ENCODE measurements around the gene RBMS3. TPM values are rescaled to one million over a fixed set of nuclear protein-coding genes. Genes with fewer than 3 reads are reported as not detected.

The RBMS3 gene
- total RNA-seq, 5 donors from 2014 or later (not counting 1 experiment from before 2014, with no cell fraction given) = 0.62 to 2.9 (median 1.4) TPM

DNA sequence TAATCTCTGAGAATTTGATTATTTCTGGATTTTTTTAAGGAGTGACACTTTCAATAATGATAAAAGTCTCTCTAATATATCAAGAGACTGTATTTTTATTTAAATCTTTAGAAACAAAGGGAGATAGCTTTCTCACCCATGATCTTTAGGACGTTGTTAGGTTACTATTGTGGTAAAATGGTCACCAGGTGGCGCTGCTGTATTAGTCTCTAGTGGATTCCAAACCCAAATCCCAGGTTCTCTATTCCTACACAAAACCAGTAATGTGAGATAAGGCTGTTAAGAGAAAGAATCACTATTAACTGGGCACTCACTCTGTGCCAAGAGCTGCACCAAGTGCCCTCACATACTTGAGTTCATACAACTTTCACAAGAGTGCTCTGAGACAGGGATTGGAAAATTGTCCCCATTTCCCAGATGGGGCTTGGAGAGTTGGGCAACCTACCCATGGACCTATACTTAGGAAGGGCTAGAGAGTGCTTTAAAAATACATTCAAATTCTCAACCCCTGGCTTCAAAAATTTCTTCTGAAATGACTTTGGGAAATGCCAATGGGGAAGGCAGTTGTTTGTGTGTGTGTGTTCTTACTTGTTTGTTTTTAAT lies 732.2 kb downstream of the RBMS3 start:
- peak in 28 of 35 experiments; percentile 4 to 64 (median 28) for DNase-seq
- Mint-ChIP-seq H3K4me3 (no peak overlapping the region), H3K36me3 (no peaks in the 10 kb centered on the region), H3K4me1 (no peaks in the 10 kb centered on the region), H3K27me3 (peaks cover 3 to 8% of the 10 kb centered on the region in 2 donors), H3K27ac (no peak overlapping the region), H3K9me3 (no peaks in the 10 kb centered on the region)
- Histone ChIP-seq H3K27me3 (replicated peaks in 1 of 2; ENCODE audit: control insufficient read depth in 2 of 2, extremely low read depth in 1 of 2, insufficient read depth in 2 of 2, low read length in 1 of 2) (no peaks in the 10 kb centered on the region), H3K9me3 (no peaks in the 10 kb centered on the region), H3K27ac (ENCODE audit: low read length) (no peak overlapping the region), H3K4me3 (ENCODE audit: control insufficient read depth in 1 of 2, extremely low read depth in 1 of 2, low read length in 1 of 2) (no peak overlapping the region), H3K4me1 (ENCODE audit: control insufficient read depth in 1 of 2, extremely low read depth in 1 of 2, insufficient read depth in 2 of 2, low read length in 2 of 2) (no peaks in the 10 kb centered on the region), H3K36me3 (ENCODE audit: control insufficient read depth in 2 of 2, extremely low read depth in 1 of 2, insufficient read depth in 1 of 2, low read length in 1 of 2) (no peaks in the 10 kb centered on the region)
- WGBS (ENCODE audit: insufficient coverage) = no CpG with 5 or more reads among the region's 2 CpGs
- CTCF ChIA-PET = interaction anchor here (0.5 to 1.6 kb wide), 9 partner anchors 11 to 1396 kb away, joined by 3 to 11 read pairs (median 3); no protein-coding TSS in a partner anchor
- ATAC-seq (replicated peaks in 1 of 4) = no peak
- POLR2A ChIA-PET = no interaction called here

DNA sequence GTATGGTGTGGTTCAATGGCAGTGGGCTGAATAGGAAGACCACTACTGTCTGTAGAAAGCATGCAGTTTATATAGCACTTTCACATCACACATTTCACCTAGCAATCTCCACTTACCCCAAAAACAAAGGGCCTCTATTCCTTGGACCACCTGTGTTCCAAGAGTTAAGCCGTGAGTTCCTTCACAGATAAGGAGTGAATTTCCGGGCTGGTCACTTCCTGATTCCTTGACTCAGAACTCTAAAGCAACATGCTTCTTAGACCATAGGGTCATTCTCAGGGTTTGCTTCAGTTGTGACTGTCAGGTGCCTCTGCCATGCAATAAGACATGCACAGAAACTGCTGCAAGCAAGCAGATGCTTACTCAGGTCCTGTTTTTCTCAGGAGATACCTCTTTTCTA lies 737.0 kb downstream of the RBMS3 start:
- no peaks in the 10 kb centered on the region for H3K36me3 Mint-ChIP-seq
- Histone ChIP-seq H3K36me3 (ENCODE audit: control insufficient read depth in 2 of 2, extremely low read depth in 1 of 2, insufficient read depth in 1 of 2, low read length in 1 of 2) (no peaks in the 10 kb centered on the region), H3K27ac (ENCODE audit: low read length) (no peak overlapping the region), H3K4me1 (ENCODE audit: control insufficient read depth in 1 of 2, extremely low read depth in 1 of 2, insufficient read depth in 2 of 2, low read length in 2 of 2) (no peaks in the 10 kb centered on the region), H3K4me3 (ENCODE audit: control insufficient read depth in 1 of 2, extremely low read depth in 1 of 2, low read length in 1 of 2) (no peak overlapping the region), H3K9me3 (no peaks in the 10 kb centered on the region), H3K27me3 (replicated peaks in 1 of 2; ENCODE audit: control insufficient read depth in 2 of 2, extremely low read depth in 1 of 2, insufficient read depth in 2 of 2, low read length in 1 of 2) (no peaks in the 10 kb centered on the region)
- no peak overlapping the region for H3K27ac Mint-ChIP-seq
- H3K4me1 Mint-ChIP-seq = no peaks in the 10 kb centered on the region
- WGBS (ENCODE audit: insufficient coverage) = 100% methylated on average over 2 of the region's 2 CpGs
- ChIA-PET CTCF (no interaction called here), POLR2A (no interaction called here)
- DNase-seq (no peak), ATAC-seq (replicated peaks in 1 of 4) (no peak)
- H3K27me3 Mint-ChIP-seq = peaks cover 19 to 20% of the 10 kb centered on the region in 2 donors
- no peak overlapping the region for H3K4me3 Mint-ChIP-seq
- H3K9me3 Mint-ChIP-seq = no peaks in the 10 kb centered on the region

- Mint-ChIP-seq H3K27me3 (peaks cover 21 to 25% of the 10 kb centered on the region in 2 donors), H3K36me3 (no peaks in the 10 kb centered on the region), H3K4me1 (no peaks in the 10 kb centered on the region), H3K4me3 (no peak overlapping the region), H3K27ac (no peak overlapping the region), H3K9me3 (no peaks in the 10 kb centered on the region)
- no peak overlapping the region for H3K4me3 ChIP-seq (ENCODE audit: control insufficient read depth in 1 of 2, extremely low read depth in 1 of 2, low read length in 1 of 2)
- ChIA-PET POLR2A (no interaction called here), CTCF (interaction anchor here in 1 of 2 donors (0.9 kb wide), 1 partner anchor 10 kb away, joined by 4 read pairs; no protein-coding TSS in a partner anchor)
- H3K4me1 ChIP-seq (ENCODE audit: control insufficient read depth in 1 of 2, extremely low read depth in 1 of 2, insufficient read depth in 2 of 2, low read length in 2 of 2) = no peaks in the 10 kb centered on the region
- no CpG with 5 or more reads among the region's 1 CpG for WGBS (ENCODE audit: insufficient coverage)
- ATAC-seq (replicated peaks in 1 of 4) (no peak), DNase-seq (no peak)
- no peak overlapping the region for H3K27ac ChIP-seq (ENCODE audit: low read length)
- H3K36me3 ChIP-seq (ENCODE audit: control insufficient read depth in 2 of 2, extremely low read depth in 1 of 2, insufficient read depth in 1 of 2, low read length in 1 of 2) = no peaks in the 10 kb centered on the region
- no peaks in the 10 kb centered on the region for H3K27me3 ChIP-seq (replicated peaks in 1 of 2; ENCODE audit: control insufficient read depth in 2 of 2, extremely low read depth in 1 of 2, insufficient read depth in 2 of 2, low read length in 1 of 2)
- no peaks in the 10 kb centered on the region for H3K9me3 ChIP-seq
Measured at GRCh38 chr3:30020380-30020779, 739.5 kb downstream of the RBMS3 start.

- H3K4me1 Mint-ChIP-seq = no peaks in the 10 kb centered on the region
- DNase-seq (no peak), ATAC-seq (replicated peaks in 1 of 4) (no peak)
- peaks cover 19 to 21% of the 10 kb centered on the region in 2 donors for H3K27me3 Mint-ChIP-seq
- H3K36me3 ChIP-seq (ENCODE audit: control insufficient read depth in 2 of 2, extremely low read depth in 1 of 2, insufficient read depth in 1 of 2, low read length in 1 of 2) = no peaks in the 10 kb centered on the region
- ChIA-PET CTCF (interaction anchor here in 1 of 2 donors (1.5 kb wide), 1 partner anchor 12 kb away, joined by 3 read pairs; no protein-coding TSS in a partner anchor), POLR2A (no interaction called here)
- no peaks in the 10 kb centered on the region for H3K9me3 ChIP-seq
- WGBS (ENCODE audit: insufficient coverage) = 51% methylated on average over 2 of the region's 4 CpGs
- no peak overlapping the region for H3K4me3 Mint-ChIP-seq
- H3K27ac Mint-ChIP-seq = no peak overlapping the region
- no peak overlapping the region for H3K4me3 ChIP-seq (ENCODE audit: control insufficient read depth in 1 of 2, extremely low read depth in 1 of 2, low read length in 1 of 2)
- no peak overlapping the region for H3K27ac ChIP-seq (ENCODE audit: low read length)
- H3K9me3 Mint-ChIP-seq = no peaks in the 10 kb centered on the region
- no peaks in the 10 kb centered on the region for H3K4me1 ChIP-seq (ENCODE audit: control insufficient read depth in 1 of 2, extremely low read depth in 1 of 2, insufficient read depth in 2 of 2, low read length in 2 of 2)
- no peaks in the 10 kb centered on the region for H3K36me3 Mint-ChIP-seq
- no peaks in the 10 kb centered on the region for H3K27me3 ChIP-seq (replicated peaks in 1 of 2; ENCODE audit: control insufficient read depth in 2 of 2, extremely low read depth in 1 of 2, insufficient read depth in 2 of 2, low read length in 1 of 2)
Measured at GRCh38 chr3:30024466-30024865, 743.6 kb downstream of the RBMS3 start.

DNA sequence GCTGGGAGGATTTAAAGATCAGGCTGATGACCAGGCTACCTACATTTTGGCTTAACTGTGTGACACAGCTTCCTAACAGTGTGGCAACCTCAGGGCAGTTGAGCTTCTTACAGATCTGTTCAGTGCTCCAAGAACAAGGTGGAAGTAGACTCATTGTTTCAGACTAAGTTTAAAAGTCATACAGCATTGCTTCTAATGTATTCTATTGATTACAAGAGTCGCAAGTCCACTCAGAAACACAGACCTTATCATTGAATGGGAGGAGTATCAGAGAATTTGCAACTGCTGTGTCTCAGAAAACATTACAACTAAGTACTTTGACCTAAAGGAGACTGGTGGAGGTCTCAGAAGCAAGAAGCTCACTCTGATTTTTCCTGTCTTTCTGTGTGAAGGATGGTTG lies 746.0 kb downstream of the RBMS3 start:
- Histone ChIP-seq H3K4me1 (ENCODE audit: control insufficient read depth in 1 of 2, extremely low read depth in 1 of 2, insufficient read depth in 2 of 2, low read length in 2 of 2) (no peaks in the 10 kb centered on the region), H3K4me3 (ENCODE audit: control insufficient read depth in 1 of 2, extremely low read depth in 1 of 2, low read length in 1 of 2) (no peak overlapping the region), H3K36me3 (ENCODE audit: control insufficient read depth in 2 of 2, extremely low read depth in 1 of 2, insufficient read depth in 1 of 2, low read length in 1 of 2) (no peaks in the 10 kb centered on the region), H3K9me3 (no peaks in the 10 kb centered on the region), H3K27ac (ENCODE audit: low read length) (no peak overlapping the region), H3K27me3 (replicated peaks in 1 of 2; ENCODE audit: control insufficient read depth in 2 of 2, extremely low read depth in 1 of 2, insufficient read depth in 2 of 2, low read length in 1 of 2) (no peaks in the 10 kb centered on the region)
- no peak for DNase-seq
- Mint-ChIP-seq H3K4me3 (no peak overlapping the region), H3K27ac (no peak overlapping the region), H3K4me1 (no peaks in the 10 kb centered on the region), H3K27me3 (peaks cover 12 to 16% of the 10 kb centered on the region in 2 donors), H3K9me3 (no peaks in the 10 kb centered on the region), H3K36me3 (no peaks in the 10 kb centered on the region)
- no CpG with 5 or more reads among the region's 1 CpG for WGBS (ENCODE audit: insufficient coverage)
- ATAC-seq (replicated peaks in 1 of 4) = no peak
- POLR2A ChIA-PET = no interaction called here
- CTCF ChIA-PET = no interaction called here

DNA sequence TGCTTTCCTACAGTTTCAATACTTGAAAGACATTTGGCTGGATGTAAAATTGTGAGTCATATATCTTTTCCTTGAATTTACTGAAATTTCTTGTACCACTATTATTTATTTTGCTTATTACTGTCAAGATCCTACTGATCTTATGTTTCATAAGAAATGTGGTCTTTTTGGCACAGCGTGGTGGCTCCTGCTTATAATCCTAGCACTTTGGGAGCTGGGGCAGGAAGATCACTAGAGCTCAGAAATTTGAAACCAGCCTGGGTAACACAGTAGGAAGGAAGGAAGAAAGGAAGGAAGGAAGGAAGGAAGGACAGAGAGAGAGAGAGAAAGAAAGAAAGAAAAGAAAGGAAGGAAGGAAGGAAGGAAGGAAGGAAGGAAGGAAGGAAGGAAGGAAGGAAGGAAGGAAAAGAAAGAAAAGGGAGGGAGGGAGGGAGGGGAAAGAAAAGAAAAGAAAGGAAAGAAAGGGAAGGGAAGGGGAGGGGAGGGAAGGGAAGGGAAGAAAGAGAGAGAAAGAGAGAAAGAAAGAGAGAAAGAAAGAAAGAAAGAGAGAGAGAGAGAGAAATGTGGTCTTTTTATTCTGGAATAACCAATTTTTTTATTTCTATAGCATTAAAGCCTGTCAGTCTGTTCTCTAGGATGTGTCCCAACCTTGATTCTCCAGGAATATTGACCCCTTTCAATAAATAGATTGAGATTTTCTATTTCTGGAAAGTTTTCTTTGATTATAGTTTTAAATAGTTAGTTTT lies 753.5 kb downstream of the RBMS3 start:
- H3K4me1 Mint-ChIP-seq = no peaks in the 10 kb centered on the region
- no peak overlapping the region for H3K27ac Mint-ChIP-seq
- CTCF ChIA-PET = interaction anchor here in 1 of 2 donors (0.5 kb wide), 1 partner anchor 659 kb away, joined by 7 read pairs; no protein-coding TSS in a partner anchor
- H3K27me3 Mint-ChIP-seq = peaks cover 15 to 20% of the 10 kb centered on the region in 2 donors
- Histone ChIP-seq H3K27ac (ENCODE audit: low read length) (no peak overlapping the region), H3K4me3 (ENCODE audit: control insufficient read depth in 1 of 2, extremely low read depth in 1 of 2, low read length in 1 of 2) (no peak overlapping the region), H3K4me1 (ENCODE audit: control insufficient read depth in 1 of 2, extremely low read depth in 1 of 2, insufficient read depth in 2 of 2, low read length in 2 of 2) (no peaks in the 10 kb centered on the region), H3K27me3 (replicated peaks in 1 of 2; ENCODE audit: control insufficient read depth in 2 of 2, extremely low read depth in 1 of 2, insufficient read depth in 2 of 2, low read length in 1 of 2) (no peaks in the 10 kb centered on the region), H3K9me3 (no peaks in the 10 kb centered on the region), H3K36me3 (ENCODE audit: control insufficient read depth in 2 of 2, extremely low read depth in 1 of 2, insufficient read depth in 1 of 2, low read length in 1 of 2) (no peaks in the 10 kb centered on the region)
- DNase-seq (no peak), ATAC-seq (replicated peaks in 1 of 4) (no peak)
- H3K4me3 Mint-ChIP-seq = no peak overlapping the region
- H3K36me3 Mint-ChIP-seq = no peaks in the 10 kb centered on the region
- POLR2A ChIA-PET = no interaction called here
- WGBS (ENCODE audit: insufficient coverage) = 67% methylated on average over 1 of the region's 1 CpG
- H3K9me3 Mint-ChIP-seq = no peaks in the 10 kb centered on the region

Data from T-cell (primary cell).